Measurements from ENCODE around the gene MYB. TPM values are rescaled to one million over a fixed set of nuclear protein-coding genes. Genes with fewer than 3 reads are reported as not detected.
A peak's percentile ranks its signal among the peaks of the same experiment; 100 is the strongest.

MYB gene
- total and polyA plus RNA-seq, 2 of the 13 experiments (the other 11 are each of a cell fraction or from before 2014, with no cell fraction given) = 0.04 to 0.20 TPM

GRCh38 chr6:135256866-135257265, 75.8 kb downstream of the MYB start:
- in situ Hi-C loops (cut with HindIII; ENCODE audit: extremely low pct_ligation_motif_present, low pct_unique_long_range_greater_than_20kb) = no loop called here
- DNase-seq (ENCODE audit: low spot score) (no peak), FAIRE-seq (no peak), ATAC-seq (no peak)
- no peaks in the 10 kb centered on the region for H3K79me2 ChIP-seq (ENCODE audit: insufficient read depth, low read length)
- no peak overlapping the region for H3K4me2 ChIP-seq (ENCODE audit: low read depth, low read length)
- no peak overlapping the region for H2AFZ ChIP-seq (ENCODE audit: low read length)
- H3K9ac ChIP-seq (ENCODE audit: insufficient read depth, low read depth, low read length) = no peak overlapping the region
- BruUV-seq (replicated peaks) = no TSS peak
- H4K20me1 ChIP-seq (ENCODE audit: insufficient read depth, low read length) = no peaks in the 10 kb centered on the region
- ChIA-PET POLR2A (no interaction called here), CTCF (ENCODE audit: low intra/inter-chr PET ratio, low total read pairs) (no interaction called here)
- TF ChIP-seq MAZ (IDR thresholded peaks at IDR 0.05; ENCODE audit: borderline replicate concordance, low read depth, low read length) (no peak), MAZ (CRISPR knock-in tag; IDR thresholded peaks at IDR 0.05; ENCODE audit: low read depth) (no peak), SNAPC5 (CRISPR knock-in tag; IDR thresholded peaks at IDR 0.05; ENCODE audit: borderline replicate concordance) (no peak), TBX3 (IDR thresholded peaks at IDR 0.05; ENCODE audit: borderline replicate concordance) (no peak), YEATS2 (CRISPR knock-in tag; IDR thresholded peaks at IDR 0.05; ENCODE audit: borderline replicate concordance) (no peak), HOXD1 (CRISPR knock-in tag; IDR thresholded peaks at IDR 0.05) (no peak), TAF1 (CRISPR knock-in tag; IDR thresholded peaks at IDR 0.05) (no peak)
- H3K4me3 ChIP-seq (replicated peaks in 1 of 3; ENCODE audit: insufficient read depth in 1 of 3, low read depth in 2 of 3, low read length in 3 of 3) = no peak overlapping the region
- peaks cover 22% of the 10 kb centered on the region for H3K4me1 ChIP-seq (ENCODE audit: insufficient read depth, low read length)
- H3K9me3 ChIP-seq (ENCODE audit: low read length) = no peaks in the 10 kb centered on the region
- H3K36me3 ChIP-seq (replicated peaks in 1 of 2; ENCODE audit: control insufficient read depth in 1 of 2, insufficient read depth in 2 of 2, low read length in 2 of 2) = no peaks in the 10 kb centered on the region
- H3K27me3 ChIP-seq (ENCODE audit: control insufficient read depth in 1 of 2, insufficient read depth in 2 of 2, low read length in 2 of 2) = peaks cover 0 to 10% of the 10 kb centered on the region in 2 experiments; a peak in 1 of 5 replicates
- 55% methylated on average over 4 of the region's 4 CpGs for WGBS (ENCODE audit: low lambda C conversion rate)
- intact Hi-C loops (cut with micrococcal nuclease; ENCODE audit: unreplicated experiment) = no loop called here
- H3K27ac ChIP-seq (ENCODE audit: extremely low read length, insufficient read depth, low read length) = no peak overlapping the region

- WGBS (ENCODE audit: low lambda C conversion rate) = 46% methylated on average over 2 of the region's 2 CpGs
- FAIRE-seq = no peak
- H3K4me3 ChIP-seq (replicated peaks in 1 of 3; ENCODE audit: insufficient read depth in 1 of 3, low read depth in 2 of 3, low read length in 3 of 3) = no peak overlapping the region
- H3K27me3 ChIP-seq (ENCODE audit: control insufficient read depth in 1 of 2, insufficient read depth in 2 of 2, low read length in 2 of 2) = peaks cover 0 to 15% of the 10 kb centered on the region in 2 experiments; a peak in 1 of 5 replicates
- no peaks in the 10 kb centered on the region for H3K36me3 ChIP-seq (replicated peaks in 1 of 2; ENCODE audit: control insufficient read depth in 1 of 2, insufficient read depth in 2 of 2, low read length in 2 of 2)
- H3K9me3 ChIP-seq (ENCODE audit: low read length) = no peaks in the 10 kb centered on the region
- TF ChIP-seq YEATS2 (CRISPR knock-in tag; IDR thresholded peaks at IDR 0.05; ENCODE audit: borderline replicate concordance) (no peak), BCL3 (CRISPR knock-in tag; IDR thresholded peaks at IDR 0.05) (no peak), TFE3 (CRISPR knock-in tag; IDR thresholded peaks at IDR 0.05) (no peak), ATAD3A (CRISPR knock-in tag; IDR thresholded peaks at IDR 0.05) (no peak), STAG1 (CRISPR knock-in tag; IDR thresholded peaks at IDR 0.05) (0 out of 2 replicates have a peak, but pooled peaks have one; percentile 3), HMG20B (CRISPR knock-in tag; conservative IDR thresholded peaks at IDR 0.05) (no peak), SP4 (CRISPR knock-in tag; IDR thresholded peaks at IDR 0.05) (no peak)
- peaks cover 13% of the 10 kb centered on the region for H3K4me1 ChIP-seq (ENCODE audit: insufficient read depth, low read length)
- ATAC-seq = no peak
- no peaks in the 10 kb centered on the region for H3K79me2 ChIP-seq (ENCODE audit: insufficient read depth, low read length)
- intact Hi-C loops (cut with micrococcal nuclease; ENCODE audit: unreplicated experiment) = no loop called here
- ChIA-PET POLR2A (no interaction called here), CTCF (ENCODE audit: low intra/inter-chr PET ratio, low total read pairs) (no interaction called here)
- BruUV-seq (replicated peaks) = no TSS peak
- no peak overlapping the region for H2AFZ ChIP-seq (ENCODE audit: low read length)
- no peak for DNase-seq (ENCODE audit: low spot score)
- in situ Hi-C loops (cut with HindIII; ENCODE audit: extremely low pct_ligation_motif_present, low pct_unique_long_range_greater_than_20kb) = no loop called here
- no peak overlapping the region for H3K4me2 ChIP-seq (ENCODE audit: low read depth, low read length)
- H3K9ac ChIP-seq (ENCODE audit: insufficient read depth, low read depth, low read length) = no peak overlapping the region
- no peaks in the 10 kb centered on the region for H4K20me1 ChIP-seq (ENCODE audit: insufficient read depth, low read length)
- no peak overlapping the region for H3K27ac ChIP-seq (ENCODE audit: extremely low read length, insufficient read depth, low read length)
These were observed 76.7 kb downstream of the MYB start for GRCh38 chr6:135257631-135258405.
